Fibroblast of lung (primary cell): ENCODE data around the gene SCN10A. TPM values are rescaled to one million over a fixed set of nuclear protein-coding genes. Genes with fewer than 3 reads are reported as not detected.

Experiments
- DNase-seq, 2 donors: peaks; one replicate each; pipeline versions ENCODE4 v3.0.0 to v3.0.0-alpha.2; 2010; ENCODE audit warnings: low read depth in 2 of 2
- H2AFZ ChIP-seq: 2 replicates; pipeline ENCODE4 v1.5.1; 2012; ENCODE audit warnings: low read length, control low read depth, inconsistent platforms
- H3K27ac ChIP-seq: 2 replicates; pipeline ENCODE4 v1.5.1; 2011; ENCODE audit warnings: low read length, control low read depth; ENCODE audit not compliant: insufficient read depth
- H3K27me3 ChIP-seq: 2 replicates; pipeline ENCODE4 v1.5.1; 2011; ENCODE audit warnings: mild to moderate bottlenecking, low read length; ENCODE audit not compliant: control insufficient read depth, insufficient read depth
- H3K36me3 ChIP-seq: 2 replicates; pipeline ENCODE4 v1.5.1; 2011; ENCODE audit warnings: low read length; ENCODE audit not compliant: control insufficient read depth, insufficient read depth
- H3K4me1 ChIP-seq: 2 replicates; pipeline ENCODE4 v1.5.1; 2011; ENCODE audit warnings: low read length; ENCODE audit not compliant: control insufficient read depth, insufficient read depth; ENCODE audit errors: extremely low read depth
- H3K4me2 ChIP-seq: 2 replicates; pipeline ENCODE4 v1.5.1; 2011; ENCODE audit warnings: low read length, control low read depth; ENCODE audit not compliant: insufficient read depth; ENCODE audit errors: extremely low read depth
- H3K4me3 ChIP-seq, 4 experiments: fragments of 200-600 bp in 1 of 4; sonication (generic) in 1 of 4; replicated peaks in 1 of 4; 2 replicates each; pipeline ENCODE4 v1.5.1; 2011 to 2016; ENCODE audit warnings: low read length in 4 of 4, low read depth in 3 of 4, mild to moderate bottlenecking in 3 of 4, control low read depth in 2 of 4, inconsistent platforms in 1 of 4, mixed read lengths in 1 of 4; ENCODE audit not compliant: insufficient read depth in 1 of 4; ENCODE audit errors: control extremely low read depth in 1 of 4
- H3K79me2 ChIP-seq: 2 replicates; pipeline ENCODE4 v1.5.1; 2012; ENCODE audit warnings: mild to moderate bottlenecking, low read length, inconsistent platforms; ENCODE audit not compliant: control insufficient read depth, insufficient read depth
- H3K9ac ChIP-seq: 2 replicates; pipeline ENCODE4 v1.5.1; 2011; ENCODE audit warnings: mild to moderate bottlenecking, low read length, control low read depth; ENCODE audit not compliant: insufficient read depth
- H3K9me3 ChIP-seq: 2 replicates; pipeline ENCODE4 v1.5.1; 2012; ENCODE audit warnings: low read depth, low read length; ENCODE audit not compliant: control insufficient read depth, insufficient read depth
- H4K20me1 ChIP-seq: 2 replicates; pipeline ENCODE4 v1.5.1; 2011; ENCODE audit warnings: low read length; ENCODE audit not compliant: control insufficient read depth, insufficient read depth; ENCODE audit errors: extremely low read depth
- CTCF ChIP-seq, 2 donors: IDR thresholded peaks in 1 of 2; conservative IDR thresholded peaks in 1 of 2; 1 replicate in 1 of 2; 2 replicates in 1 of 2; pipeline ENCODE4 v1.5.1; 2011 to 2012; ENCODE audit warnings: low read length in 2 of 2, control low read depth in 1 of 2, inconsistent platforms in 1 of 2, low read depth in 1 of 2, mild to moderate bottlenecking in 1 of 2
- EZH2 ChIP-seq: IDR thresholded peaks from 2 replicates; pipeline ENCODE4 v1.5.1; 2012; ENCODE audit warnings: low read length, control low read depth, mild to moderate bottlenecking; ENCODE audit errors: missing control alignments
- polyA plus RNA-seq, 2 donors: library from polyadenylated mRNA; depleted of rRNA in 1 of 2; stranded (reverse) in 1 of 2; unstranded in 1 of 2; fragments of >200 nt; gene quantifications; 2 replicates each; pipeline ENCODE4 v1.2.1, GENCODE V29; 2011 to 2012; ENCODE audit warnings: missing spikeins in 1 of 2
- total RNA-seq: library from RNA; depleted of rRNA; stranded (reverse); fragments of >200 nt; gene quantifications from 2 replicates; pipeline ENCODE4 v1.2.1, GENCODE V29; 2014

The SCN10A gene
- total and polyA plus RNA-seq, 2 donors (not counting 1 experiment from before 2014, with no cell fraction given), result not detected

- no peaks in the 10 kb centered on the region for H3K9me3 ChIP-seq
- no peak overlapping the region for H2AFZ ChIP-seq
- DNase-seq, result no peak
- no peak overlapping the region for H3K9ac ChIP-seq
- no peaks in the 10 kb centered on the region for H4K20me1 ChIP-seq
- peaks cover 14% of the 10 kb centered on the region for H3K4me1 ChIP-seq
- H3K4me2 ChIP-seq, result no peak overlapping the region
- TF ChIP-seq EZH2 (no peak), CTCF (conservative IDR thresholded peaks at IDR 0.05 in 1 of 2, IDR thresholded peaks at IDR 0.05 in 1 of 2; ENCODE audit: low read depth in 1 of 2, low read length in 2 of 2) (no peak)
- H3K79me2 ChIP-seq, result no peaks in the 10 kb centered on the region
- no peak overlapping the region for H3K4me3 ChIP-seq
- no peaks in the 10 kb centered on the region for H3K36me3 ChIP-seq
- H3K27ac ChIP-seq, result no peak overlapping the region
- peaks cover 2% of the 10 kb centered on the region for H3K27me3 ChIP-seq
These were observed 11.8 kb upstream of the SCN10A start for GRCh38 chr3:38827791-38828190.

GRCh38 chr3:38826001-38826400 is 10.0 kb upstream of the SCN10A start:
- Histone ChIP-seq H3K4me2 (no peak overlapping the region), H3K79me2 (no peaks in the 10 kb centered on the region), H3K4me1 (peaks cover 14% of the 10 kb centered on the region), H4K20me1 (no peaks in the 10 kb centered on the region), H3K36me3 (no peaks in the 10 kb centered on the region), H3K9me3 (no peaks in the 10 kb centered on the region), H3K27ac (no peak overlapping the region), H3K4me3 (no peak overlapping the region), H3K27me3 (peaks cover 2% of the 10 kb centered on the region), H3K9ac (no peak overlapping the region), H2AFZ (no peak overlapping the region)
- TF ChIP-seq CTCF (conservative IDR thresholded peaks at IDR 0.05 in 1 of 2, IDR thresholded peaks at IDR 0.05 in 1 of 2; ENCODE audit: low read depth in 1 of 2, low read length in 2 of 2) (no peak), EZH2 (no peak)
- no peak for DNase-seq

- TF ChIP-seq CTCF (conservative IDR thresholded peaks at IDR 0.05 in 1 of 2, IDR thresholded peaks at IDR 0.05 in 1 of 2; ENCODE audit: low read depth in 1 of 2, low read length in 2 of 2) (no peak), EZH2 (no peak)
- Histone ChIP-seq H3K4me1 (peaks cover 10% of the 10 kb centered on the region), H3K36me3 (no peaks in the 10 kb centered on the region), H3K9ac (no peak overlapping the region), H3K27ac (no peak overlapping the region), H3K9me3 (no peaks in the 10 kb centered on the region), H4K20me1 (no peaks in the 10 kb centered on the region), H3K27me3 (peaks cover 2% of the 10 kb centered on the region), H3K79me2 (no peaks in the 10 kb centered on the region), H3K4me2 (no peak overlapping the region), H3K4me3 (no peak overlapping the region), H2AFZ (no peak overlapping the region)
- DNase-seq, result no peak
These were observed 8.3 kb upstream of the SCN10A start for GRCh38 chr3:38824349-38824748.
